NCI-H446 treated with DMSO at 0.1 percent for 48 hours (cell line): ENCODE data around the gene SRRM4.
"Not testable (repeated sequence)": the region's sequence is repeated elsewhere in the genome, so short reads cannot be mapped to it uniquely, and the experiment has no call there.

ENCODE experiments used
- DNase-seq: peaks from one replicate; lab custom pipeline; 2025; lab: John Stamatoyannopoulos, UW

SRRM4 gene

DNA sequence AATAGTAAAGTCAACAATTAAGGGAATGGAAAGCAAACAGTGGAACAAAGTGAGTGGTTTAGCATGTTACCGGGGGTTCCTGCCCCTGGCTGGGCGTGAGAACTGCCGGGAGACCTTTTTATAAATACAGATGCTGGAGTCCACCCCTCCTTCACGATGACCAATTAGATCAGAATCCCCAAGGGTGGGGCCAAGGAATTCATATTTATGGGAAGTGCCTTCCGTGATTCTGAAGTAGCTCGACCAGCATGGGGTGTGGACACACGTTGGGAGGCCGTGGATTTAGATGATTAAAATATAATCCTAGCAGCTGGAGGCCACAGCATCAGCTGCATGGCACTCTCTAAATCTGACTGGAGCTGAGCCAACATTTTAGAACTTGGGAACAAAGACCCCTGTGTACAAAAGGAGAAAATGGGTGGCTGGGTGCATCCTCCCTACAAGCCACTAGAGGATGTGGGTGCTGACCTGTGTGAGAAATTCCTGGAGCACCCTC is 87.9 kb downstream of the SRRM4 start:
- no peak for DNase-seq

DNA sequence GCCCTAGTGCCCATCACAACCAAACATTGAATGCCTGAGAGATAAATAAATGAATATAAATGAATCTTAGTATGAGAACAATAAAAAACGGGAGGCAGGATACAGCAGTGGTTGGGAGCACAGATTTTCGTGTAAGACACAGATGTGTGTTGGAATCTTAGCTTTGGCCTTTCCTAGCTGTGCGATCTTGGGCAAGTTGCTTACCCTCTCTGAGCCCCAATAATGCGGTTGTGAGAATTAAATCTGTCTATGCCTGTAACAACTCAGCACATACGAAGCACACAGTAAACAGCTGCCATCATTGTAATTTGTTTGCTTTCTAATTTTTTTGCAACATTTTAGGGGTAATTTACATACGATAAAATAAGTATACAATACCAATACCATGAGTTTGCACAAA is 89.8 kb downstream of the SRRM4 start:
- no peak for DNase-seq

DNA sequence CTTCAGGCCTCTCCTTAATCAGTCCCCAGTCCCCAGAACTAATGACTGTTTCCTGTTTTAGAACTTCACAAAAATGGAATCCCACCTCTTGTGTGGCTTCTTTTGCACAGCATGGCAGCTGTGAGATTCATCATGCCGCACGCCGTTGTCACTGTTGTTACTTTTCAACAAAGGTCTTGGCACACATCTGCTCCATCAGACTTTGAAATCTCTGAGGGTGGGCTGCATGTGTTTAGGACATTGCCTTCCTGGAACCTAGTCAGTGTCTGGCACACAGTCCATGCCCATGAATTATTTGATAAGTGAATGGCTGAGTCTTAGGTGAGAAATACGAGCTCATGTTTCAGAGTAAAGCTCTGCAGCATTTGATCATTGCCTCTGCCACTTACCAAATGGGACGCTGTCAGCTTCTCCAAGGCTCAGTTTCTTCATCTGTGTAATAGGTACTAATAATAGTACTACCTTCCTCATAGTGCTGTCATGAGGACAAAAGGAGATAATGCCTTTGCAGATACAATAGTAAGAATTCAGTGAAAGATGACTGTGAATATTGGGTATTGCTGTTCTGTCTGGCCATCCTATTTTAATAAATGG is 90.4 kb downstream of the SRRM4 start:
- DNase-seq, result no peak

DNA sequence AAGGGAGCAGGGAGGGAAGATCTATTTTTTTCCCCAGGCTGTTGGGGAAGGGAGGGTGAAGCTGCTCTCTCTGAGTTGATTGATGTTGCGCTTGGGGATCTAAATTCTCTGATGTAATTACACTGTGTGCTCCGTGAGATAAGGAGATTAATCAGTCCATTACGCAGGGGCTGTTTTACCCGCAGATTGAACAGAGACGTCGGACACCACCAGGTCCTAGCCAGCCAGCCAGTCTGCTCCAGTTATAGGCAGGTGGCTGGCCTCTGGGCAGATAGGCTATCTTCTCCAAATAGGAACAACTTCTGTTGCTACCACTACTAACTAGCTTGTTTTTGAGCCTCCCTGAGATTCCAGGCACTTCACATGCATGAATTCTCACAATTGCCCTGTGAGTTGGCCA is 91.1 kb downstream of the SRRM4 start:
- no peak for DNase-seq

DNA sequence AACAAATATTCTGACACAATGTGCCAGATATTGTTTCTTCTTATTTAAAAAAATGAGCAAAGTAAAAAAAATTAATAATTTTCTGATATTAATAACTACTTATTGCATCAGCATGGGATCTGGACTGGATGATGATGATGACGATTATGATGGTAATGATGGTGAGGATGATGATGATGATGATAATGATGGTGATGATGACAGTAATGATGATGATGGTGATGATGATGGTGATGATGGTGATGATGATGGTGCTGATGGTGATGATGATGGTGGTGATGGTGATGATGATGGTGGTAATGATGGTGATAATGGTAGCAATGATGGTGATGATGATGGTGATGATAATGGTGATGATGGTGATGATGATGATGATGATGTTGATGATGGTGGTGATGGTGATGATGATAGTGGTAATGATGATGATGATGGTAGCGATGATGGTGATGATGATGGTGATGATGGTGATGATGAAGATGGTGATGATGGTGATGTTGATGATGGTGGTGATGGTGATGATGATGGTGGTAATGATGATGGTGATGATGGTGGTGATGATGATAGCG is 94.0 kb downstream of the SRRM4 start:
- DNase-seq, result no peak

DNA sequence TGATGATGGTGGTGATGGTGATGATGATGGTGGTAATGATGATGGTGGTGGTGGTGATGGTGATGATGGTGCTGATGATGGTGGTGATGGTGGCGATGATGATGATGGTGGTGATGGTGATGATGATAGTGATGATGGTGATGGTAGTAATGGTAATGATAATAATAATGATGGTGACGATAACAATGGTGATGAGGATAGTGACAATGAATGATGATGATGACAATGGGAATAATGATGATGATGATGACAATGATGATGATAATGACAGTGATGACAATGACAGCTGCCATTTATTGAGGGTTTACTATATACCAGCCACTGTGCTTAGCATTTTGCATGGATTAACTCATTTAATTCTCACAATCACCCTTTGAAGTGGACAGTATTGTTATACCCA is 94.6 kb downstream of the SRRM4 start:
- no peak for DNase-seq

DNA sequence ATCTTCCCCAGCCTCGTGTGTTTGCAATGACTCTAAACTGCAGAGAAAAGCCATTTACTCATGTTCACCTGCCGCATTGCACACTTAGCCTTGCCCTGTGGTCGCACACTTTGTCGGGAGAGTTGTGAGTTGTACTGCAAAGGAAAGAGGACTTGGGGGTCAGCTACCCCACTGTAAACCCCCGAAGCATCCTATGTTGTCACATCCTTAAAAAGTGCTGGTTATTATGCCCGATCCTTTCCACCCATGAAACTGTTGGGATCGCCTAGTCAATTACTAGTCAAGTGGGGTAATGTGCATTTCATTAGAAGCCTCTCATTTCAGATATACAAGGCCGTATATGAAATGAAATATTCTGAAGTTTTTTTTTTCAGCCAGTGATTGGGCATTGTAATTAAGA is 98.2 kb downstream of the SRRM4 start:
- no peak for DNase-seq

DNA sequence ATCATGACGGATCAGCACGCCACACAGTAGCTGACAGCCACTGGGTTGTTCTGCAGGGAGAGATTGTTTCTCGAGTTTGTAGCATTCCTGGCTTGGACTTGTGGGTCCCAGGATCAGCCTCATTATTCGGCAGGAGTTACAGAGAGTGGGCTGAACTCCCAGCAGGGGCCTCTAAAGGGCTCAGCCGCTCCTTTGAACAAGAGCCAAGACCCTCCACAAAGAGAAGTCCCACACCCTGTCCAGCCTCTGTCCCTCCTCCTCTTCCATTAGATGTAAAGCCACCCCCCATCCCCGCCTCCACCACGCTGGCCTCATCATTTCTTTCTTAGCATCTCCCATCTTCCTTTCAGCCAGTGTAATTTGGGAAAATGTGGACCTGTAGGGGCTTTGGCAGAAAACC is 100.7 kb downstream of the SRRM4 start:
- peak; percentile 50 for DNase-seq

DNA sequence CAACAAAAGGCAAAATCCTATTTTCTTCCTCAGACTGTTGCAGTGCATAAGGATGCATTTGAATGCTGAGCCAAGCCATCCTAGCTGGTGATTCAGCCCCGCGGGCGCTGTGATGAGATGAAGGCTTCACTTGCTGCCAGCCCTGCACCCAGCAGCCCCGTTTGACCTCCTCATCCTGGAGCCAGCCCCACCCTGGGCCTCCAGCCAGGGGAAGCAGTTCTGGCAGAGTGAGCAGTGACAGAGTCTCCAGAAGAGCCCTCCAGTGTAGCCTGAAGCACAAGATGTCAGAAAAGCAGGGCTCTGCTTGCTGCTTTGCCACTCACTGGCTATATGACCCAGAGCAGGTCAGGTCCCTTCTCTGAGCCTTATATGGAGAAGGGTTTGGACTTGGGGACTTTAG is 101.2 kb downstream of the SRRM4 start:
- peak; percentile 94 for DNase-seq

DNA sequence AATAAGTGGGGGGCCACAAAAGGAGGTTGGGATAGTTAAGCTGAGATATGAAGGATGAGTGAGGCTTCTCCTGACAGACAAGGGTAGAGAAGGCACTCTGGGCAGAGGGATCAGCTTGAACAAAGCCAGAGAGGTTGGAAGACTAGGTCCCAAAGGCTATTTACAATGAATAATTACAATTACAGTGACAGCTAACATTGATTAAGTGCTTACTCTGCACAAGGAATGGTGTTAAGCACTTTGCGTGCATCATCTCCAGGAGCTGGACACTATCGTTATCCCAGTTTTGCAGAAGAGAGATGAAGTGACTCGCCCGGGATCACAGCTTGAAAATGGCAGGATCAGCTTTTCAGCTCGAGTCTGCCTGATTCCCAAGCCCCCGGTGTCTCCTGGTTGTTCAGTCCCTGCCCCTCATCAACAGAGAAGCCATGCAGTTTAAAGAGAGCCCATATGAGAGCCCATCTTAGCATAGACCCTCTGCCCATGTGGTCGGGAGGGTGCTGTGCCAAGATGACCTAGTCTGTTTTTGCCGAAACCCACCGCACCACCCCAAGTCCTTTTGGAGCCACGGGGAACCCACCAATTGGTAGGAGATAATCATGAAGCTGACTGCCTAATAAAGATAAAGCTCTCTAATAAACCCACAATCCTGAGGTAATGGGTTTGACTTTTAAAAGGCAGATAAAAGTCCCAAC is 107.5 kb downstream of the SRRM4 start:
- no peak for DNase-seq

DNA sequence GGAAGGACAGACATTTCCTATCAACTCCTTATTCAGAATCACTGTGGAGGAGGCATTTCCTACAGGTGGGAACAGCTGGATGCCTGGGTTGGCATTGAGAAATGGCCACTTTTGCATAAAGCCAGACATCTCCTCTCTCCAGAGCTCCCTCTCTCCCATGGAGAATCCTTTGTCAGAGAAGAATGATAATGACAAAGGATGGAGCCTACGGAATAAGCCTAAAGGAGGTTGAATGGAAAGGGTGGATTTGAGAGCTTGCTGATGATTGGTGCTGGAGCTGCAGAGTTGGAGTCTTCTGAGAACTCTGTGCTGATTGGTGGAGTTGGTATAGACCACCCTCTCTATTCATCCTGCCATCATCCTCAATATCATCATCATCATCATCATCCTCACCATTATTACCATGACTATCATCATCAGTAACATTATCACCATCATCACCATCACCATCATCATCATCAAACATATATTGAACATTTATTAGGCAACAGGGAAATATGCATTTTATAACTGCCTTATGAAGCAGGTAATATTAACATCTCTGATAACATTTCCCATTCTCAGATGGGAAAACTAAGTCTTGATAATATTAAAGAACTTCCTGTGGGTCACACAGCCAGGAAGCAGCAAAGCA is 108.2 kb downstream of the SRRM4 start:
- DNase-seq, result no peak

DNA sequence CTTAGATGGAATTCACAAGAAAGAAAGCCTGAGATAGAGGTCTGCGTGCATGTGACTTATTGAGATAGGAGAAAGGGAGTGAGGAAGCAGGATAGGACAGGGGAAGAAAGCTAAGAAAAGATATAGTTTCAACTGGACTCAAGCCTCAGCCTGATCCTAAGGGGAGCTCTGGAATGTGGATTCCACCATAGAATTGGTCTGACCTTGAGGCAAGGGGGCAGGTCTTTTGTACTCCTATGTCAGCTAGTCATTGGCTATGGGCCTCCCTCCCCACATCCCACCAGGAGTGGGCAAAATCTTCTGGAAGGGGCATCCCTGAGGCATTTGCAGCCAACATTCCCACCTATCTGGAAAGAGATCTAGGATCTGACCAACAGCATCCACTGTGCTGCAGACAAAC is 108.9 kb downstream of the SRRM4 start:
- DNase-seq, result no peak

DNA sequence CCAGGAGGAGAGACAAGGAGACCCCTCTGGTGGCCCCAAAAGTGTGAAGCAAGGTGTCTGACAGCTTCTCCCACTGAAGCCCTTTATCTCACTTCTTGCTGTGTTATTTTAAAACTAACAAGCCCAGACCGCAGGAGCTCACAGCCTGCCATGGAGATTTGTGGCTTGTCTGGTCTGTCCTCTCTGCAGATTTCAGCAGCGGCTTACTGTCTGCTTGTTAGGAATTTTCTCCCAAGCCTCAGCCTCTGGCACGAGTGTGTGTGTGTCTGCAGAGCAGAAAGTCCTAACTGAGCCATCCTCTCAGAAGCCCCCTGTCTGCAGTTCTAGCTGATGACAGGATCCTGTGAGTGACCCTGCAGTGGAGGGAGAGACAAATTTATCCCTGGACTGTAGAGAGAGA is 109.5 kb downstream of the SRRM4 start:
- no peak for DNase-seq

DNA sequence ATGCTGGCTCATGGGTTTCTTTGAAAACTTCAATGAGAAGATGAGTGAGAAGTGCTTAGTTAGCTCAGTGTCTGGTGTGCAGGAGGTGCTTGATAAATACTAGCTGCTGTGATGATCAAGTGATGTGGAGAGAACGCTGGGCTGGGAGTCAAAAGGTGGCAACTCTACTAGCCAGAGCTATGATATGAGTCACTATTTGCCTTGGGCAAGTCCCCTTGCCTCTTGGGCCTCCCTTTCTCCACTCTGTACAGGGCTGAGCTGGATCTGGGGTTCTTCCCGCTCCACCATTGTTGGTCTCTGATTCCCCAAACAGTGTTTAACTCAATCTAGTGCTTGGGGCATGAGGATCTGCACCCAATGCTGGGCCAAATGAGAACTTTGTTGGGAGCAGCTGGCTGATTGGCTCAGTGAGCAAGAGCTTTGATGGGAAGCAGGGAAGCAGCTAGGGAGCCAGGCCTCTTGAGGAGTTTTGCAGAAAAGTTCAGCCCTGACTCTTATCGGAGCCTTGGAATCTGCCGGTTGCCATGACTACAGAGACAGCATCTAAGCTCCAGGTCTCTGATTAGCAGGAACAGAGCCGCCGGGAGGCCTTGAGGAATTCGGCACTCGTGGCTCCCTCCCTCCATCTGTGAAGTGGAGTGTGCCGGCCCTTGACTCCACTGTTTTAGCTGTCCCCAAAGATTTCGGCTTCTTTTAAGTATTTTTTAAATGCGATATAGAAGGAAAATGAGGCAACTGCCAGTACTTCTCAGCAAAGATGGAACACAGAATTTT is 115.3 kb downstream of the SRRM4 start:
- DNase-seq, result no peak

DNA sequence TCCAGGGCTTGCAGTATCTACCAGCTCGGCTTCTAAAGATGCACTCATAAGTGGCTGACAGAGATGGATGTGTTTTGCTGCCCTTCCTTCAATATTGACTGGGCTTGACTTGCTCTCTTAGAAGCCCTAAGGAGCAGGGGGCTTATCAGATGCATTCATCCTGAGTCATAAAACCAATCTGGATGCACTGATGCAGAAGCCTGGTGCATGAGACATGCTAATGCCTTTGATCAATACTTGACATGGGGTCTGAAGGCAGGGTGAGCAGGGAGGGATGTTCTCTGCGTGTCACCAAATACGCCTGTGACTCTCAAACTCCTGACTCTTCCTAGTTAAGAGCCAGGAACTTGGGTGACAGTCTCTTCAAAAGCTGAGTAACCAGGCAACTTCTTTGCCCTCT is 119.6 kb downstream of the SRRM4 start:
- no peak for DNase-seq

DNA sequence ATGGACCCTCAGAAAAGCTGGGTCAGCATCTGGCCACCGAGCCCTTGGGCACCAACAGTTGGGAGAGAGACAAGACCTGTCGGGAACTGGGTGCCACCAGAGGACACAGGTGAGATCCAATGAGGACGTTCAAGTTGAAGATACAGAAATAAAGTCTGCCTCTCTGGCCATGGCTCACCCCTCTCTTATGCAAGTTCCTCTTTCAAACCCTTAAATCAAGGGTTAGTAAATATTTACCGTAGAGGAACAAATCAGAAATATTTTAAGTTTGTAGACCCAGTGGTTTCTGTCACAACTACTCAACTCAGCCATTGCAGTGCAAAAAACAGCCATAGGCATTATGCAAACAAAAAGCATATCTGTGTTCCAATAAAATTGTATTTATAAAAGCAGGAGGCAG is 120.9 kb downstream of the SRRM4 start:
- DNase-seq, result no peak

DNA sequence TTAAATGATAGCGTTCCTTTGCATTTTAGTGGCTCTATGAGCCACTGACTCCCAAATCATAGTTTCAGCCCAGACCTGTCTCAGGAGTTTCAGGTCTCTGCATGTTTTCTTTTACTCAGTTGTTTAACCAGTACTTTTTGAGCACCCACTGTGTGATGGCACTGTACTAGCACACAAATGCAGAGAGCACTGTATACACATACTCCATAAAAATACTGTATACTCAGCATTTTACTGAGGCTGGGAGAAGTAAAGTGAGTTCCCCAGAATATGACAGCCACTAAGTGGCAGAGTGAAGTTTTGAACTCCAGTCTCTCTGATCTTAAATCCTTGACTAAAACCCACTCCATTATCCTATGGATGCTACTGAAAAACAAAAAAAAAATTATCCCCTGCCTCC is 121.4 kb downstream of the SRRM4 start:
- no peak for DNase-seq

DNA sequence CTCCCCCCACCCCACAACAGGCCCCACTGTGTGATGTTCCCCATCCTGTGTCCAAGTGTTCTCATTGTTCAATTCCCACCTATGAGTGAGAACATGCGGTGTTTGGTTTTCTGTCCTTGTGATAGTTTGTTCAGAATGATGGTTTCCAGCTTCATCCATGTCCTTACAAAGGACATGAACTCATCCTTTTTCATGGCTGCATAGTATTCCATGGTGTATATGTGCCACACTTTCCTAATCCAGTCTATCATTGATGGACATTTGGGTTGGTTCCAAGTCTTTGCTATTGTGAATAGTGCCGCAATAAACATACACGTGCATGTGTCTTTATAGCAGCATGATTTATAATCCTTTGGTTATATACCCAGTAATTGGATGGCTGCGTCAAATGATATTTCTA is 123.6 kb downstream of the SRRM4 start:
- DNase-seq, result not testable (repeated sequence)

DNA sequence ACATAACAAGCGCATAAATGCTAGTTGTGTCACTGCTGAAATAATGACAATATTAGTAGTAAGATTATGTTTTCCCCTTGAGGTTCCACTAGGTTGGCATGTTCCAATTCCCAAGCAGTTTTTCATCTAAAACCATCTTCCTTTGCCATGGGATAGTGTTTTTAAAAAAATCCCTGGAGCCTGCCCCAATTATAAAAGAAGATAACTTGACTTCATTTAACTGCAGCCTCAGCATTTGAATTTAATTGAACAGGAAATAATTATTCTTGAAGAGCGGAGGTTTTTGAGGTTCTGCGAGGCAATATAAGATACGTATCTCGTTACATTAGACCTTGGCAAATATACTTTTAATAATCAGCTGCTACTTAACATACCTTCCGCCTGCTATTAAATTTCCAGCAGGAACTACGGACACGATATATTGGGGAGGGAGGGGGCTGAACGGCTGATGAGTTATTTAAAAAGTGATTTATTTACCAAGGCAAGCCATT is 132.2 kb downstream of the SRRM4 start:
- no peak for DNase-seq

DNA sequence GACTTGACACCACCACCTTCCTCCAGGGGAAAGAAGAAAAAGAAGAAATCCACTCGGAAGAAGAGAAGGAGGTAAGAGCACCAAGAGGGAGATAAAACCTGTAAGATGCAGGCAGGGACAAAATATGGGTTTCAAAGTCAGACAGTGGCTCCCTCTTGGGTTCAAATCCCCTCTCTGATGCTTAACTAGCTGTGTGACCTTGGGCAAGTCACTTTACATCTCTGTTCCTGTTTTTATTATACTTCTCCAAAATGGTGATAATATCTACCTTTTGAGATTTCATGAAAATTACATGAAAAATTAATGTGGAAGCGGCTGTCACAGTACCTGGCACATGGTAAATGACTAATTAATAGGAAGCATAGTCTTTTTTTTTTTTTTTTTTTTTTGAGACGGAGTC is 133.0 kb downstream of the SRRM4 start:
- no peak for DNase-seq

DNA sequence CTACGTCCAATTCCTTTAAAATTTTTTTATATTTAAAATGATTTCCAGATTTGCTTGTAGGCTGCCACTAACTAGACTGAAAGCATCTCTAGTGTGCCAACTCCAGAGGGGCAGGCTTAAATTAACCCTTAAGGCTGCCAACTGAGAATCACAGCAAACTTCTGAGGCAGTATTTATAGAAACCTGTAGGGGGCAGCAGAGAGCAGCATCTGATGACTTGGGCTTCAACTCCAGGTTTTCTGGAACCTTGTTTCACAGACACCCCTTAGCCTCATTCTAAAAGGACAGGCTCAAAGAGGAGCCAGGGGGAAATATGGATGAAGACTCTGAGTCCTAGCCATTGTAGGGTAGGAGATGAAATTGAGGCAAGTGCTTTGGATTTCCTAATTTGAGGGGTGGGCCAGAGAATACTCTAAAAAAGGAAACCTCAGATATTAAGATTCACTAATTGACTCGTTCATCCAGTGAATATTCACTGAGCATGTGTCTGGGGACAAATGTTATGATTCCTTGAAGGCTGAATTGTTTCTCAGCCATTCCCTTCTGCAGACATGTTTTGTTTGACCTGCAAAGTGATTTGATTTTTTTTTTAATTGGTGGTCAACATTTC is 134.1 kb downstream of the SRRM4 start:
- DNase-seq, result peak; percentile 63

DNA sequence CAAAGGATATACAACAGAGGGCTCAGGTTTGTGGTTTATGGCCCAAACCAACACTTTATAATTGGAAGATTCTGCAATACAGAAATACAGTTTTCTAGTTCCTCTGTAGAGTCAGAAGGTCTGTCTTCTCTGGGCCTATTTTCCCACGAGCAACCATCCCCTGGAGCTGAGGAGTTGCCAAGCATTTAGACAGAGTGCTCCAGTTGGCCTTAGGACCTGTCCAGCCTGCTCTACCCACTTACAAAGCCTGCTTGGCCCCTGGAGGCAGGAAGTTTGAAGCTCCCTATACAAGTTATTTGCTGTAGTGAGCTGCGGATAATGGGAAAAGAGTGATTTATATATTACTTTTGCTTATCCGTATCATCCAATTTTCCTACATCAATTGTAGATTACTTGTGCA is 136.6 kb downstream of the SRRM4 start:
- no peak for DNase-seq
